ENCODE results near the gene ABHD17A. TPM values are rescaled to one million over a fixed set of nuclear protein-coding genes. Genes with fewer than 3 reads are reported as not detected.

Gene ABHD17A
- polyA plus RNA-seq, 3 donors = 69.8 to 96.1 (median 79.0) TPM

DNA sequence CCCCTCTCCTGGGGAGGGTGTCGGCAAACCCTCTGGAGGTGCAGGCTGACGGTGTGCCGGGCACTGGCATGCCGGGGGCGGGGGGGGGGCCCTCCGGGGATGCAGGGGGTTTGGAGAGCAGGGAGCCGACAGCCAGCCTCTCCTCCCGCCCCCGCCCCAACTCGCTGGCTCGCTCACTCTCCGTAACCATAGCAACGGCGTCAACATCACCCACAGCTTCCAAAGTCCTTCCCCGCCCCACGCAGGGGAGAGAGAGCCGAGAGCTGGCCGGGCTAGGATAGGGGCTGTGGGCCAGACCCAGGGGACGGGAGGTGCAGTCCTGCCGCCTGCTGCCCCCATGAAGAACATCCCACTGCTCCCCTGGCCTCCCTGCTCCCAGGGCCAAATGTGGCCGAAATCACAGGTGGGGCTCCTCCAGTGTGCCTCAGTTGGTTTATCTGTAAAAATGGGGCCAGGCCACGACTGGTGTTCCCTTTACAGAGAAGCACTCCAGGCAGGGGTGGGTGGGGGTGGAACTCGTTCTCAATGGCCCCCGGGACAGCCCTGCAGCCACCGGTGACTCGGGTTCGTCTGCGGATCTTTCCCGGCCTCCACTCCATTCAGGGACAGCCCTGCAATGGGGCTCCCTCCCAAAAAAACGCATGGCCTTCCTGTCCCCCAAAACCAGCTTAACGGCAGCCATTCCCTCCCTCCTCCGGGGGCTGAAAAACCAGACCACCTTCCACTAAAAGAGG lies 25.1 kb downstream of the ABHD17A start:
- Mint-ChIP-seq H3K27ac (no peak overlapping the region), H3K27me3 (ENCODE audit: low read depth in 3 of 3) (peaks cover 0 to 4% (median 2%) of the 10 kb centered on the region in 3 donors)
- no peak overlapping the region for H3K27ac ChIP-seq (ENCODE audit: low read depth in 1 of 2, low read length in 2 of 2)

GRCh38 chr19:1859331-1859781 lies 25.9 kb downstream of the ABHD17A start:
- Histone ChIP-seq H3K27ac (ENCODE audit: low read depth in 1 of 2, low read length in 2 of 2) (no peak overlapping the region), H3K36me3 (replicated peaks in 1 of 2; ENCODE audit: control insufficient read depth in 1 of 2, insufficient read depth in 2 of 2, low read length in 2 of 2) (no peaks in the 10 kb centered on the region), H3K9ac (ENCODE audit: insufficient read depth, low read length, poor library complexity, severe bottlenecking) (no peak overlapping the region), H3K4me1 (ENCODE audit: control insufficient read depth in 1 of 2, insufficient read depth in 2 of 2, low read length in 2 of 2) (peaks cover 71 to 80% of the 10 kb centered on the region in 2 donors), H3K27me3 (ENCODE audit: control insufficient read depth in 2 of 2, insufficient read depth in 2 of 2, low read length in 2 of 2) (no peaks in the 10 kb centered on the region), H3K4me2 (replicated peaks; ENCODE audit: extremely low read depth, low read length, poor library complexity, severe bottlenecking) (peak overlapping the region; percentile 92), H4K20me1 (ENCODE audit: insufficient read depth, low read length) (peaks cover 68% of the 10 kb centered on the region), H2AFZ (ENCODE audit: insufficient read depth, low read depth, low read length, poor library complexity, severe bottlenecking) (no peak overlapping the region), H3K79me2 (ENCODE audit: insufficient read depth, low read length) (peaks cover 82% of the 10 kb centered on the region), H3K4me3 (replicated peaks in 1 of 3; ENCODE audit: low read depth in 2 of 3, low read length in 3 of 3) (peak overlapping the region in 1 of 3 experiments; percentile 17), H3K9me3 (replicated peaks in 1 of 2; ENCODE audit: control insufficient read depth in 1 of 2, insufficient read depth in 1 of 2, low read length in 2 of 2) (no peaks in the 10 kb centered on the region)
- Mint-ChIP-seq H3K9me3 (no peaks in the 10 kb centered on the region), H3K36me3 (no peaks in the 10 kb centered on the region), H3K4me3 (peak overlapping the region in 1 of 2 donors; percentile 12), H3K4me1 (peaks cover 56% of the 10 kb centered on the region), H3K27ac (peak overlapping the region in 6 of 7 donors; percentile 27 to 82 (median 66)), H3K27me3 (ENCODE audit: low read depth in 3 of 3) (peaks cover 0 to 4% (median 2%) of the 10 kb centered on the region in 3 donors)
- TF ChIP-seq, protein P1, sequence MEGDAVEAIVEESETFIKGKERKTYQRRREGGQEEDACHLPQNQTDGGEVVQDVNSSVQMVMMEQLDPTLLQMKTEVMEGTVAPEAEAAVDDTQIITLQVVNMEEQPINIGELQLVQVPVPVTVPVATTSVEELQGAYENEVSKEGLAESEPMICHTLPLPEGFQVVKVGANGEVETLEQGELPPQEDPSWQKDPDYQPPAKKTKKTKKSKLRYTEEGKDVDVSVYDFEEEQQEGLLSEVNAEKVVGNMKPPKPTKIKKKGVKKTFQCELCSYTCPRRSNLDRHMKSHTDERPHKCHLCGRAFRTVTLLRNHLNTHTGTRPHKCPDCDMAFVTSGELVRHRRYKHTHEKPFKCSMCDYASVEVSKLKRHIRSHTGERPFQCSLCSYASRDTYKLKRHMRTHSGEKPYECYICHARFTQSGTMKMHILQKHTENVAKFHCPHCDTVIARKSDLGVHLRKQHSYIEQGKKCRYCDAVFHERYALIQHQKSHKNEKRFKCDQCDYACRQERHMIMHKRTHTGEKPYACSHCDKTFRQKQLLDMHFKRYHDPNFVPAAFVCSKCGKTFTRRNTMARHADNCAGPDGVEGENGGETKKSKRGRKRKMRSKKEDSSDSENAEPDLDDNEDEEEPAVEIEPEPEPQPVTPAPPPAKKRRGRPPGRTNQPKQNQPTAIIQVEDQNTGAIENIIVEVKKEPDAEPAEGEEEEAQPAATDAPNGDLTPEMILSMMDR (IDR thresholded peaks at IDR 0.05) = no peak
- 64% methylated on average over 18 of the region's 18 CpGs for WGBS (ENCODE audit: insufficient coverage)
- intact Hi-C loops (cut with micrococcal nuclease) = no loop called here
- DNase-seq = peak in 1 of 3 donors; percentile 9

More for the DNA sequence above, 25.1 kb downstream of the ABHD17A start:
- Mint-ChIP-seq H3K4me3 (peak overlapping the region in 1 of 2 donors; percentile 7), H3K36me3 (no peaks in the 10 kb centered on the region), H3K9me3 (no peaks in the 10 kb centered on the region), H3K4me1 (peaks cover 50% of the 10 kb centered on the region)
- H3K9ac ChIP-seq (ENCODE audit: insufficient read depth, low read length, poor library complexity, severe bottlenecking) = no peak overlapping the region
- peak in 2 of 3 donors; percentile 21 to 52 for DNase-seq
- no peaks in the 10 kb centered on the region for H3K36me3 ChIP-seq (replicated peaks in 1 of 2; ENCODE audit: control insufficient read depth in 1 of 2, insufficient read depth in 2 of 2, low read length in 2 of 2)
- no peak overlapping the region for H2AFZ ChIP-seq (ENCODE audit: insufficient read depth, low read depth, low read length, poor library complexity, severe bottlenecking)
- H3K4me3 ChIP-seq (replicated peaks in 1 of 3; ENCODE audit: low read depth in 2 of 3, low read length in 3 of 3) = peak overlapping the region in 1 of 3 experiments; percentile 96
- TF ChIP-seq, protein P1 (IDR thresholded peaks at IDR 0.05) = no peak
- intact Hi-C loops (cut with micrococcal nuclease) = loop anchor here in 1 of 2 donors (5.0 kb wide), 1 partner anchor 37 kb away; no protein-coding TSS in a partner anchor
- 15% methylated on average over 13 of the region's 32 CpGs for WGBS (ENCODE audit: insufficient coverage)
- H3K27me3 ChIP-seq (ENCODE audit: control insufficient read depth in 2 of 2, insufficient read depth in 2 of 2, low read length in 2 of 2) = no peaks in the 10 kb centered on the region
- H4K20me1 ChIP-seq (ENCODE audit: insufficient read depth, low read length) = peaks cover 60% of the 10 kb centered on the region
- peaks cover 80% of the 10 kb centered on the region for H3K79me2 ChIP-seq (ENCODE audit: insufficient read depth, low read length)
- H3K9me3 ChIP-seq (replicated peaks in 1 of 2; ENCODE audit: control insufficient read depth in 1 of 2, insufficient read depth in 1 of 2, low read length in 2 of 2) = no peaks in the 10 kb centered on the region
- peak overlapping the region; percentile 92 for H3K4me2 ChIP-seq (replicated peaks; ENCODE audit: extremely low read depth, low read length, poor library complexity, severe bottlenecking)
- H3K4me1 ChIP-seq (ENCODE audit: control insufficient read depth in 1 of 2, insufficient read depth in 2 of 2, low read length in 2 of 2) = peaks cover 67 to 77% of the 10 kb centered on the region in 2 donors

All from CD14-positive monocyte (primary cell).